Prostate gland (tissue), 2 donors: Measurements from ENCODE around the gene ADGRD1. TPM values are rescaled to one million over a fixed set of nuclear protein-coding genes. Genes with fewer than 3 reads are reported as not detected.

Experiments used
- DNase-seq: peaks from one replicate; pipeline ENCODE4 v3.0.0-alpha.2; 2019; ENCODE audit warnings: low spot score
- H3K27ac ChIP-seq, 2 donors: fragments of 200-600 bp; sonication (generic); 2 replicates each; pipeline ENCODE4 v1.5.1; 2017 to 2019
- H3K27me3 ChIP-seq: fragments of 200-600 bp; sonication (generic); replicated peaks from 2 replicates; pipeline ENCODE4 v1.5.1; 2019; ENCODE audit not compliant: insufficient read depth
- H3K36me3 ChIP-seq, 2 donors: fragments of 200-600 bp; sonication (generic); 1 replicate in 1 of 2; 2 replicates in 1 of 2; pipeline versions ENCODE4 v1.5.1 to v1.8.1; 2017 to 2019
- H3K4me1 ChIP-seq: fragments of 200-600 bp; sonication (generic); replicated peaks from 2 replicates; pipeline ENCODE4 v1.5.1; 2019
- H3K4me3 ChIP-seq, 2 donors: fragments of 200-600 bp; sonication (generic); 2 replicates each; pipeline ENCODE4 v1.5.1; 2017 to 2019
- H3K9me3 ChIP-seq: fragments of 200-600 bp; sonication (generic); 2 replicates; pipeline ENCODE4 v1.5.1; 2017
- CTCF ChIP-seq, 4 experiments: fragments of 200-600 bp in 2 of 4; fragments of 450-650 bp in 2 of 4; sonication (generic) in 2 of 4; IDR thresholded peaks; 1 replicate in 3 of 4; 2 replicates in 1 of 4; pipeline ENCODE4 v1.5.1; 2016 to 2019; ENCODE audit warnings: antibody characterized with exemption in 4 of 4, mild to moderate bottlenecking in 2 of 4, moderate library complexity in 2 of 4
- POLR2A ChIP-seq: fragments of 450-650 bp; IDR thresholded peaks from one replicate; pipeline ENCODE4 v1.6.1; 2016; ENCODE audit warnings: antibody characterized with exemption, mild to moderate bottlenecking
- POLR2AphosphoS5 ChIP-seq: sonication (generic); formaldehyde crosslinking; IDR thresholded peaks from one replicate; pipeline ENCODE4 v1.6.1; 2017; ENCODE audit warnings: antibody characterized with exemption
- WGBS: methylation state at CpG from one replicate; pipeline ENCODE4 v1.1.5; 2018; 5-methylcytosine and 5-hydroxymethylcytosine counted together
- intact Hi-C: fragments of 100-400 bp; cut with DNase I; formaldehyde crosslinking; loops from one replicate; pipeline ENCODE4 v1.14.2; 2022
- total RNA-seq, 2 donors: library from RNA; depleted of rRNA; stranded (reverse); fragments of >200 nt; gene quantifications; one replicate each; pipeline ENCODE4 v1.1.0, GENCODE V29; 2016

ADGRD1 gene
- total RNA-seq, 2 donors from 2014 or later: 4.3 to 20.9 TPM

GRCh38 chr12:131020326-131021153, 66.8 kb downstream of the ADGRD1 start:
- intact Hi-C loops: no loop called here
- H3K9me3 ChIP-seq: no peaks in the 10 kb centered on the region
- no peak for TF ChIP-seq CTCF (IDR thresholded peaks at IDR 0.05)
- no peak for TF ChIP-seq POLR2A
- TF ChIP-seq POLR2AphosphoS5: no peak
- WGBS: 80% methylated on average over 13 of the region's 13 CpGs
- no peak overlapping the region for H3K27ac ChIP-seq
- H3K36me3 ChIP-seq: no peaks in the 10 kb centered on the region
- DNase-seq: no peak
- H3K27me3 ChIP-seq: no peaks in the 10 kb centered on the region
- H3K4me3 ChIP-seq: no peak overlapping the region
- H3K4me1 ChIP-seq: no peaks in the 10 kb centered on the region

DNA sequence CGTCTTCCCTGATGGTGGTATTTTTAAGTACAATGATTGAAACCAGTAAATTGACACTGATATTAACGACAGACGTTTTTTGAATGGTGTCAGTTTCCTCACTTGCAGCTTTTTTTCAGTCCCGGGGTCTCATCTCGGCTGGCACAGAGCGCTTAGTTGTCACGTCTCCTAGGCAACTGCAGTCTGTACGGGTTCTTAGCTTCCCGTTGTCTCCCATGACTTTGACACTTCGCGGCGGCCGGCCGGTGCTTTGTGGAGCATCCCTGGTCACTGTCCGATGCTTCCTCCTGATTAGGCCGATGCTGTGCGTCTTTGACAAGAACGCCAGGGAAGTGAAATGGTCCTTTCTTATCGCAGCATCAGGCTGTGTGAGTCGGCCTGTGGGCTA, 67.4 kb downstream of the ADGRD1 start:
- H3K27ac ChIP-seq: no peak overlapping the region
- no peaks in the 10 kb centered on the region for H3K36me3 ChIP-seq
- H3K4me1 ChIP-seq: no peaks in the 10 kb centered on the region
- H3K9me3 ChIP-seq: no peaks in the 10 kb centered on the region
- no peak for DNase-seq
- no peak overlapping the region for H3K4me3 ChIP-seq
- WGBS: 86% methylated on average over 20 of the region's 20 CpGs
- no peaks in the 10 kb centered on the region for H3K27me3 ChIP-seq
- TF ChIP-seq POLR2AphosphoS5 (no peak), POLR2A (no peak), CTCF (IDR thresholded peaks at IDR 0.05) (no peak)
- intact Hi-C loops: no loop called here

DNA sequence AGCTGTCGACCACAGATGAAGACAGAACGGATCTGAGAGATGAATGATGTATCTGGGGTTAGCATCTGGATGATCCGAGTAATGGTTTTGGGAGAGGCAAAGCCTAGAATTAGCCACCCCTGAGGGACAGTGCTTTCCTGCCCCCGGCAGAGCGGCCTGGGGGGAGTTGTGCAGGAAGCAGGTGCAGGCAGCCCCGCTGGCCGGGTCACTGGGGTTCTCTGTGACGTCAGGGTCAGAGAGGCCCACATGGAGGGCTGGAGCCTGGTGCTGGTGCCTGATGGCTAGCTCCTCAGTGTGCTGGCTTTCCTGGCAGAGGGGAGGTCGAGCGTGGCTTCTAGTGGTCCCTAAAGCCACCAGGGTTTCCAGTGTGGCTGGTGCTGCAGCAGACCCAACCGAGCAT, 70.3 kb downstream of the ADGRD1 start:
- intact Hi-C loops: no loop called here
- TF ChIP-seq POLR2A (no peak), POLR2AphosphoS5 (no peak), CTCF (IDR thresholded peaks at IDR 0.05) (no peak)
- Histone ChIP-seq H3K9me3 (no peaks in the 10 kb centered on the region), H3K4me1 (no peaks in the 10 kb centered on the region), H3K27me3 (no peaks in the 10 kb centered on the region), H3K36me3 (no peaks in the 10 kb centered on the region), H3K4me3 (no peak overlapping the region), H3K27ac (no peak overlapping the region)
- no peak for DNase-seq
- WGBS: 90% methylated on average over 8 of the region's 11 CpGs

DNA sequence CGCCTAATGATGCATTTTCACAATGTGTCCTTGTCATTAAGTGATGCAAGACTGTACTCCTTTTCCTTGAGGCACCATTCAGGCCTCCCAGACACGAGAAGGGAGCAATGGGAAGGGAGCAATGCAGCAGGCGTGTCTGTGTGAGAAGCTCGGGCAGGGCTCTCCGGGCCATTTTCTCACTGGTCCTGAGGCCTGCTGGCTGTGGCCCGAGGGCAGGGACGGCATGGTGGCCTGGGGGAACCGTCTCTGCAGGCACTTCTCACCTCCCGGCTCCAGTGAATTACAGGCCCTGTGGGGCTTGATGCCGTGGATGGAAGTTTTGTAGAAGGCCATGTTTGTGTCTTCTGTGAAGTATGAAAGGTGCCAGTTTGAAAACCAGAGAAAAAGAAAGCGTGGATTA, 71.0 kb downstream of the ADGRD1 start:
- no peak overlapping the region for H3K4me3 ChIP-seq
- H3K27me3 ChIP-seq: no peaks in the 10 kb centered on the region
- no peak for DNase-seq
- WGBS: 89% methylated on average over 11 of the region's 11 CpGs
- intact Hi-C loops: no loop called here
- H3K9me3 ChIP-seq: no peaks in the 10 kb centered on the region
- TF ChIP-seq CTCF (IDR thresholded peaks at IDR 0.05): no peak
- TF ChIP-seq POLR2AphosphoS5: no peak
- no peaks in the 10 kb centered on the region for H3K4me1 ChIP-seq
- no peaks in the 10 kb centered on the region for H3K36me3 ChIP-seq
- no peak overlapping the region for H3K27ac ChIP-seq

GRCh38 chr12:131025234-131025633, 71.5 kb downstream of the ADGRD1 start:
- DNase-seq: no peak
- Histone ChIP-seq H3K36me3 (no peaks in the 10 kb centered on the region), H3K4me3 (no peak overlapping the region), H3K27ac (no peak overlapping the region), H3K4me1 (no peaks in the 10 kb centered on the region), H3K27me3 (no peaks in the 10 kb centered on the region), H3K9me3 (no peaks in the 10 kb centered on the region)
- TF ChIP-seq POLR2A (no peak), POLR2AphosphoS5 (no peak), CTCF (IDR thresholded peaks at IDR 0.05) (no peak)
- WGBS: 81% methylated on average over 11 of the region's 11 CpGs
- intact Hi-C loops: no loop called here
